Mucosa of descending colon (tissue), 3 donors: ENCODE measurements around the gene CLDN19. TPM values are rescaled to one million over a fixed set of nuclear protein-coding genes. Genes with fewer than 3 reads are reported as not detected.

ENCODE experiments used
- ATAC-seq: fragments of 200-7000 bp; cut with Tn5 transposase; one replicate; pipeline ENCODE4 v1.9.1; 2020; ENCODE audit warnings: mild to moderate bottlenecking, moderate library complexity
- DNase-seq, 3 donors: peaks; one replicate each; pipeline ENCODE4 v3.0.0-alpha.2; 2020
- H3K36me3 ChIP-seq: fragments of 200-600 bp; one replicate; pipeline ENCODE4 v1.8.0; 2021; ENCODE audit warnings: low read depth, mild to moderate bottlenecking
- H3K4me1 ChIP-seq: fragments of 200-600 bp; one replicate; pipeline ENCODE4 v1.8.0; 2021; ENCODE audit warnings: low read depth, mild to moderate bottlenecking
- H3K4me3 ChIP-seq: fragments of 200-600 bp; one replicate; pipeline ENCODE4 v1.8.0; 2021; ENCODE audit warnings: mild to moderate bottlenecking
- H3K9me3 ChIP-seq: fragments of 200-600 bp; one replicate; pipeline ENCODE4 v1.8.0; 2021; ENCODE audit warnings: mild to moderate bottlenecking
- CTCF ChIP-seq: fragments of 200-600 bp; IDR thresholded peaks from one replicate; pipeline ENCODE4 v1.8.0; 2022; ENCODE audit warnings: antibody characterized with exemption, mild to moderate bottlenecking
- intact Hi-C, 2 donors: fragments of 100-400 bp; cut with DNase I in 1 of 2; cut with micrococcal nuclease in 1 of 2; formaldehyde crosslinking; loops; one replicate each; pipeline versions ENCODE4 v1.11.0 to v1.11.1; 2022; cut with DNase I, micrococcal nuclease
- total RNA-seq, 3 donors: library from RNA; stranded (reverse); fragmentation: NEBNext Ultra II Directional in 2 of 3; extraction: Animal tissue kit (Norgen Biotek cat#: 25700) in 2 of 3; gene quantifications; one replicate each; pipeline versions ENCODE4 v1.2.1 to v1.2.4, GENCODE V29; 2021 to 2023
- donor health status: DM: no; HTN: no; CAD: no; lungs with moderate emphysema.
- donor health status: DM: no; HTN: no; CAD: no.
- donor health status: DM: no; HTN: yes; CAD: no.

CLDN19 gene
- total RNA-seq, 3 donors from 2014 or later = 0.09 TPM; not detected in 2

GRCh38 chr1:42766741-42767509, 26.9 kb upstream of the CLDN19 start, which contains the start of the genes C1orf50 and P3H1:
Gene C1orf50 (plus strand): TSS chr1:42767249. CDS start chr1:42767312, 63 bp downstream.
Gene P3H1 (minus strand): TSS chr1:42767028. CDS start chr1:42766971, 57 bp downstream.
- ATAC-seq (peak; percentile 97), DNase-seq (peak; percentile 100)
- Histone ChIP-seq H3K4me1 (peaks cover 16% of the 10 kb centered on the region), H3K4me3 (peak within 1 kb of the TSS; percentile 94), H3K36me3 (no peaks in the 10 kb centered on the region), H3K9me3 (no peaks in the 10 kb centered on the region)
- no peak for TF ChIP-seq CTCF
- intact Hi-C loops = no loop called here

- peak in 1 of 3 donors; percentile 21 for DNase-seq
- no peak for TF ChIP-seq CTCF
- Histone ChIP-seq H3K36me3 (no peaks in the 10 kb centered on the region), H3K9me3 (no peaks in the 10 kb centered on the region), H3K4me3 (peak overlapping the region; percentile 94), H3K4me1 (peaks cover 16% of the 10 kb centered on the region)
- ATAC-seq = peak; percentile 16
- intact Hi-C loops = no loop called here
Observed at GRCh38 chr1:42765832-42766740, 26.1 kb upstream of the CLDN19 start.

GRCh38 chr1:42765269-42765668, 25.2 kb upstream of the CLDN19 start:
- no peak for TF ChIP-seq CTCF
- Histone ChIP-seq H3K9me3 (no peaks in the 10 kb centered on the region), H3K36me3 (no peaks in the 10 kb centered on the region), H3K4me3 (no peak overlapping the region), H3K4me1 (peaks cover 16% of the 10 kb centered on the region)
- DNase-seq (no peak), ATAC-seq (no peak)
- intact Hi-C loops = no loop called here

GRCh38 chr1:42762269-42762668, 22.2 kb upstream of the CLDN19 start:
- TF ChIP-seq CTCF = no peak
- ATAC-seq (no peak), DNase-seq (no peak)
- intact Hi-C loops = no loop called here
- Histone ChIP-seq H3K36me3 (no peaks in the 10 kb centered on the region), H3K4me3 (no peak overlapping the region), H3K4me1 (peaks cover 5% of the 10 kb centered on the region), H3K9me3 (no peaks in the 10 kb centered on the region)

- Histone ChIP-seq H3K36me3 (no peaks in the 10 kb centered on the region), H3K4me3 (no peak overlapping the region), H3K9me3 (no peaks in the 10 kb centered on the region), H3K4me1 (peaks cover 5% of the 10 kb centered on the region)
- no peak for DNase-seq
- intact Hi-C loops = no loop called here
- ATAC-seq = no peak
- no peak for TF ChIP-seq CTCF
Observed at GRCh38 chr1:42761567-42761966, 21.5 kb upstream of the CLDN19 start.
